NCI-H1092 (cell line): ENCODE measurements around the gene RCC2.
"Not testable (repeated sequence)": the region's sequence is repeated elsewhere in the genome, so short reads cannot be mapped to it uniquely, and the experiment has no call there.

ENCODE experiments used
- DNase-seq: peaks from one replicate; lab custom pipeline; 2025; lab: John Stamatoyannopoulos, UW

Gene RCC2

DNA sequence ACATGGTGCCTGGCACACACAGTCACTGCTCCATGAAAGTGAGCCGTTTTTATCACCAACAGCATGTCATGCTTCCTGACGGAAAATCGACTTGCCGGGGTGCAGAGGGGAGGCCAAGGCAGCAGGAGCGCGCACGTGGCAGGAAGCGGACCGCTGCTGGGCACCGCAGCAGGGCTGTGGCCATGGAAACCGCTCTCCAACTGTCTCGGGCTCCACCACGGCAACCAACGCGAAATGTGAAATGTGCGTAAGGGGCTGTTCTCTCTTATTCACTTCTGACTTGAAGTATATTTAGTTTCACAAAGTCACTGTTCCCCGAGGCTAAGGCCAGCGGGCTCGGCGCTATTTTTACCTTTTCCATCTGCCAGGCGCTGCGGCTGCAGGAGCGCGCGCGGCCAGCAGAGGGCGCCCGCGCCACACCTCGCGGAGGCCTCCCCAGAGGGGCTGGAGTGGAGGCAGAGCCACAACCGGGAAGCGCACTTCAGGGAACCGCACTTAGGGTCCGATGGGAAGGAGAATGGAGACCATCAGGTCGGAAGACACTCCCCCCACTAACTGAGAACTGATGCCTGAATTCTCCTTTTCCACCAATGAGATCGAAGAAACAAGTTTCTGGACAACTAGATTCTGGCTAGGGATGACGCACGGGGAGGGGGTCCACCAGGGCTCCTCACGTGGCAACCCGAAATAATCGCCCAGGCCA is 19.7 kb downstream of the RCC2 start:
- DNase-seq = peak; percentile 26

DNA sequence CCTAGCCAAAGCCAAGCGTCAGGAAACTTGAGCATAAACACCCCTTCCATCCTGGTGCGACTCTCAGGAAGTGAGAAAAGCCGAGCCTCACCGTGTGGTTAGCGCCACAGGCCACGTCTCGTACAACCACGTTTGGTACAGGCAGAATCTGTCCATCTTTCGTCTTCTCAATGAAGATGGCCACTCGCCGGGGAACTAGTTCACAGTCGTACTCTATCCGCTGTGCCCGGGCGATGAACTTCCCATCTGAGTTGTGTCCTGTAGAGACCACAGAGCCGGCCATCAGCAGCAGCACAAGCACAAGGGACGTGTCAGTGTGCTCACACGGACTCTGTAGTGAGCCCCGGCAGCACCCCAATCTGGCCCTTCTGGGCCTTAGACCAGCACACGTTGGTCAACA is 23.1 kb downstream of the RCC2 start:
- no peak for DNase-seq

DNA sequence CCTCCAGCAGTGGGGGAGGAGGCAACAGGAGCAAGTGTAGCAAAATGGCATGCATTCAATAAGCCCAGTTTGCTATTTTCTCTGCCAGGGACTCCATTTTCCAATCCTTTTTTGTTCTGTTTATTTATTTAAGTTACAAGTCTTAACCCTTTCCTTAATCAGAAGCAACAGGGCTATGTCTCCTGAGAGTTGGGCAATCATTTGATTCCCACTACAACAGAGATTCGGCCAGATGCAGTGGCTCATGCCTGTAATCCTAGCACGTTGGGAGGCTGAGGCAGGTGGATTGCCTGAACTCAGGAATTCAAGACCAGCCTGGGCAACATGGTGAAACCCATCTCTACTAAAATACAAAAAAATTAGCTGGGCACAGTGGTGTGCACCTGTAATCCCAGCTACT is 25.5 kb downstream of the RCC2 start:
- no peak for DNase-seq

DNA sequence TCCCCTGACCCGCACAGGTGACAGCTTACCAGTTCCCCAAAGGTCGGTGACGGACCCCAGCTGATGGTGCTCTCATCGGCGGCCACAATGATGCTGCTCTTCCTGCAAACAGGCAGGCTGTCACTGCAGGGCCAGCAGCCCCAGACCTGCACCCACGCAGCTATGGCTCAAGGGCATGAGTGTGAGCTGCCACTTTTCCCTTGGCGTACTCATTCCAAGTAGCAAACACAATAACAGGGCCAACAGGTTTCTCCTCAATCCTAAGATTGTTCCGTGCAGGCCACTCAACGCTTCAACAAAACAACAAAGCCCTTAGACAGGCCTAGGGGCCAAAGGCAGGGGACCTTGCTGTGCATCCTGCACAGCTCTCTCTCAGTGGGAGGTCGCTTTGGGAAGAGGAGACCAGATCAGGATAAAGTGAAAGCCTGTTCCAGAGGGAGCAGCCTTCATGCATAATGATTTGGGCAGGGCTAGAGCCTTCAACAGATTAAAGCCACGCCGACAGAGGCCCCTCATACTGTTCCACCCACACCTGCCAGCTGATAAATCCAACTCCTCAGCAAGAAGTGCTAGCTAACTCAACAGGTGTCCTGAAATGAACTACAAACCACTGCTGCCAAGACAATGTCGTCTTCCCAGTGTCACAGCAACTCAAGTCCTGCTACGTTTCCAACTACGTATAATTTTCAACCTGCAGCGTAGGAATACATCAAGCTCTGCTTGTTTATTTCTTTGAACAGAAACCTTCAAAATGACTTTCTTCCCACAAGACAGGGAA is 27.2 kb downstream of the RCC2 start:
- DNase-seq = no peak

DNA sequence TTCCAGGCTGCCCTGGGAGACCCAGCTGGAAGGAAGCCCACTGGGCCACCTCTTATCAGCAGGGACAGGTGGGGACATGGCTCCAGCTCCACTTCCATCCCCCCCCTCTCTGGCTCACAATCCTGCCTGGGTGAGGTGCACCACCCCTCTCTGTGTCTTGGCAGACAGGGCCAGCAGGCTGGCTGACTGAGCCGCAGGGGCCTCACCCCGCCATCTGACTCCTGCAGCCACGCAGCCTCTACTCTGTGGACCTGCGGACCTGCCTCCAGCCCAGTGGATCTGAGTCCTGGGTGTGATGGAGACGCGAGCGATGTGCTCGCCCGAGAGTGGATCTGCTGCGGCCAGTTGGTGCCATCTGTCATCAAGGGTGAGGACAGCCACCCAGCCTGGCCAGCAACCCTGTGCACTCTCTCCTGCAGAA is 30.1 kb downstream of the RCC2 start:
- no peak for DNase-seq

DNA sequence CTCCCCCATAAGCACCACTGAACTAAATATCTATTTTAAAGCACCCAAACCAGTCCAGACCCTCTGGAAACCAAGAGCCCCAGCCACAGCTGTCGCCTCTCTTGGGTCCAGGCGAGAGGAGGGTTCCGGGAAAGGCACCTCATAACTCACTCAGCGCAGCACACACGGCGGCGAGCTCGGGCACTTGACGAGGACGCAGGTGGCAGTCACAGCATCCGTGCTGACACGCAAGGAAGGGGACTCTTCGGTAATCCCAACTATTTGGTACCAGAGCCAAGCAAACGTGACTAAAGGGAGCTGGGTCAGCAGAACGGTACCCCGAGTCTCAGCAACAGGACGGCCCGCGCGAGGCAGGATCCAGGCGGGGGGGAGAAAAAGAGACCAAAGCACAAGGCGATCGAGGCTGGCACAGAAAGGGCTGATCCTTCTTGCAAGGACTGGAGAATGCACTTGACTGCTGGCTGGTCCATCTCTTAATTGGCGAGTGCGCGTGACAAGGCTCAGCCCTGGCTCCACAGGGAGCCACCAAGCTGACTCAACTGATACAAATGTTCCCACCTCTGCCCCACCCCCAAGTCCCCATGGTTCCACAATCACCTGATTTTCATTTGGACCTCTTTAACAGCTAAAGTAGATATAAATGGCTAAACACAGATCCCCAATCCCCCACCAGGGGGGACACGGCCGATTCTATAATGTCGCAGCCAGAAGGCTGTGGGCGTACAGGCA is 31.5 kb downstream of the RCC2 start:
- DNase-seq = not testable (repeated sequence)

DNA sequence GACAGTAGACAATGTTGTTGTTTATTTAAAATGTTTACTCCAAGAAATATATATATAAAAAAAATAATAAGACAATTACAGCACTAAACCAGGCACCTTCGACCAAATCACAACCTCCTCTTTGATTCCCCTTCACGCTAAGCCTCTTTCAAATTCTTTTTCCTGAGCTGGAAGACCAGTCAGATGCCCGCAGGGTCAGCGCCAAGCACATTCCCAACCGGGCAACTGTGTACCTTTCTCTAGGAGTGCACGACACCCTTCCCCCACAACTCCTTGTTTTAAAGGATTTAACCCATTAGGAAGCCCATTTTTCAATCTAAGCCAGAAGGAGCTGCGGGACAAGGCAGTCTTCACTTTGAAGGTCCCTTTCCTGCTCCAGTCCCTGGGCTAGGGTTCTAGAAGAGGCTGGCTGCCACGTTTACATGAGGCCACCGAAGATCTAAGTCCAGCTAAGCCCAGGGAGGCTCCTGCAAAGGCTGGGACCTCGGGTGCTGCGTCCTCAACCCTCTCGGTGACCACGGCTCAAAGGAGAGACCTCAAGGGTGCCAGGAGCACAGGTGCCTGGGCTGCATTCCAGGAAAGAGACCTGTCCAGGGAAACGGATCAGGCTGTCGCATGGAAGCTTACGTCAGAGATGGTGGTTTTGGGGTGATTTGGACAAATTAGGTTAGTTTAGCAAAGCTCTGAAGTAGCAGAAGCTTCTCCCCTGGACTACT is 32.6 kb downstream of the RCC2 start:
- not testable (repeated sequence) for DNase-seq

DNA sequence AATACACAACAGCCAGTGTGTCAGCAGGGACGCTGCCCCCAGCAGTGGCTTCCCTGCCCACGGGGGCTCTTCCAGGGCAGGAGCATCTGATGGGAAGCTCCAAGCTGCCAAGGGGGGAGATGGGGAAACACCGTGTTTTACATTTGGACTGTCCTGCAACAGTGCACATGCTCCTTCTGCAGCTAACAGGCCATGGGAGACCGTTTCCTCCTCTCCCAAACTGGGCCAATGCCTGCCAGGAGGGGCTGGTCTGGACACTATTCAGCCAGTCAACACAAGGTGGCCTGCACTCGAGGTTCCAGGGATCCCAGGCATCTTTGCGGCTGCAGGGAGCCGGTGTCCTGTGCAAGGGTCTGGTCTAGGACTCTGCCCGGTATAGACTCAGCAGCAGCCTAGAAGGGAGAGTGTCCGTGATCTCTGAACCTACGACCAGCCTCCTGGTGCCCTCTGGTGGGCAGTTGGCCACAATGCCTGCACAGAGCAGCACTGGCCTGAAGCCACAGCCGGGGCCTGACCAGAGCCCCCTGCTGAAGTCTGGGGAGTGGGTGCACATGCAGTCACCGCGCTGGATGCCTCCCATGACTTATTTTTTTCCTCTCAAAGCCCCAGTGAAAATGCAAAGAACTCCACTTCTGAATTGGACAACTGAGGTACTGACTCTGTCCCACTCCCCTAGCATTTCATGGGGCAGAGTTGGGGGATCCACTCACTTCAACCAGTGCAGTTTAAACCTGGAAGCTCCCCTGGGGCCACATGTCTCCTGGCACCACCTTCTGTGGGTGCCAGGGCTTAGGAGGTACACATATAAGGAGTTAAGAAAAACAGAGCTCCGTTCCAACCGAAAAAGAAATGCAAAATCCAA is 33.3 kb downstream of the RCC2 start:
- no peak for DNase-seq

DNA sequence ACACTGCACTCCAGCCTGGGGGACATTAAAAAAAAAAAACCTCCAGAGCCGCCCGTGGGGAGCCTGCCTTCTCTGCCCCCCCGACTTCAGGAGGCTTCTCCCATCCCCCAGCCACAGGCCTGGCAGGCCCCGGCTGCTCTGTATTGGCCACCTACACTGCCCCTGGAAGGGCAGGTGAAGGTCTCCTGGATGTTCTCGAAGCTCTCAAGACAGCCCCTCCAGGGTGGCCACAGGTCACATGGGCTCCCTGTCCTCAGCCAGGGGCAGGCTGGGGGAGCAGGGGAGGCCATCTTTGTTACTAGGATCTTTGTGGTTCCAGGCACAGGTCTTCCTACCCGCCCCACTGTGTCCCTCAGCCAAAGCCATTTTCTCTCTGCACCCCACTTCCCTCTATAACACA is 34.7 kb downstream of the RCC2 start:
- no peak for DNase-seq

DNA sequence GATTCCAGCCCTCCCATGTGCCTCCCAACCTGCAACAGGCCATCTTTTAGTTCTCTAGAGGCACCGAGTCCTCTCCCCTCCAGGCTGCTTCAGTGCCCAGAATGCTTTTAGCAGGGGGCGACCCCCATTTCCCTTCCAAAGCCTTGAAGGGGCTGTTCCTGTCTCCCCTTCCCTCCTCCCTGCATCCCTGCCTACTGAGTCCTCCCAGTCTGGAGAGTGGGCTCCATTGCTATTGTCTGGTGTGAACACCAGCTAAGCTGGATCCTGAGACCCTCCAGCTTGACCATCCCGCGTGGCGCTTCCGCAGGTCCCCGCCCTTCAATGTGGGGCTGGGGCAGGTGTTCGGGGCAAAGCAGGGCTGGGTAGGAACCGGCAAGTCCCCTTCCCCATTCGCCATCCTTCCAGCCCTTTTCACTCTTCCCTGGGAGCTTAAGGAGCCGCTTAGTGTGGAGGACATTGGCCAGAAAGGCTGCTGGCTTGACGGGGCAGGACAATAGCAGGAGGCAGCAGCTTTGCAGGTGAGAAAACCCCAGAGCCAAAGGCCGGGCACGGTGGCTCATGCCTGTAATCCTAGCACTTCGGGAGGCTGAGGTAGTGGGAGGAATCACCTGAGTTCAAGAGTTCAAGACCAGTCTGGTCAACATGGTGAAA is 35.3 kb downstream of the RCC2 start:
- no peak for DNase-seq

DNA sequence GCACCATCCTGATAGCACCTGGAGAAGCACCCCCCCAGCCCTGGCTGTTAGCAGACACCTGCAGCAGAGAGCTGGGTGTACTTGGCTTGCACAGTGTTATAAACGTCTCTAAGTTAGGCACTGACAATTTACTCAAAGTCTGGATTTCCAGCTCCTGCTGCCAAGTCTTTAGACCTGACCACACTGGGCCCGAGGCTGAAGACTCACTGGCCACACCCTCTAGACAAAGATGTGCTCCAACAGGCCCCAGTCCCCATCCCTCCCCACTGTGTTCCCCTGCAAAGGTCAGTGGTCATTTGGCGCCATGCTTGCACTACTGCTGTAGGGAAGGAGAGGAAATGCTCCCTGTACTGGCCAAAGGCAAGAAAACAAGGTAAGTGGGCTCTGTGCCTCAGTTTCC is 36.4 kb downstream of the RCC2 start:
- no peak for DNase-seq

DNA sequence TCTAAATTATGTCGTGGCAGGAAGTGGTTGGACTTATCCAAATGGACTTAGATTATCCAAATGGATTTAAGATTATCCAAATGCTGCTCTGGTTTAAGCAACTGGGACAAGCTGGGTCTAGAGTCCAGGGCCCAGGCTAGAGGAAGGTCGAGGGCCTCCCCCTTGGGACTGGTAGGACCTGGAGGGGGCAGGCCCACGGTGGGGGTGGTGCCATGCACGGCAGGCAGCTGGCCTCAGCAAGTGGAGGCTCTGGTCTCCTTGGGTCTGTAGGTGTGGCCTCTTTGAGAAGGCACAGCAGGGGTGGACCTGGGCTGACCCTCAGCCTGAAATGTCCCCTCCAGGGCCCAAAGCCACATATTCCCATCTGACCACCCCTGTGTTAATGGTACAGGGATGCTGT is 37.6 kb downstream of the RCC2 start:
- DNase-seq = no peak

DNA sequence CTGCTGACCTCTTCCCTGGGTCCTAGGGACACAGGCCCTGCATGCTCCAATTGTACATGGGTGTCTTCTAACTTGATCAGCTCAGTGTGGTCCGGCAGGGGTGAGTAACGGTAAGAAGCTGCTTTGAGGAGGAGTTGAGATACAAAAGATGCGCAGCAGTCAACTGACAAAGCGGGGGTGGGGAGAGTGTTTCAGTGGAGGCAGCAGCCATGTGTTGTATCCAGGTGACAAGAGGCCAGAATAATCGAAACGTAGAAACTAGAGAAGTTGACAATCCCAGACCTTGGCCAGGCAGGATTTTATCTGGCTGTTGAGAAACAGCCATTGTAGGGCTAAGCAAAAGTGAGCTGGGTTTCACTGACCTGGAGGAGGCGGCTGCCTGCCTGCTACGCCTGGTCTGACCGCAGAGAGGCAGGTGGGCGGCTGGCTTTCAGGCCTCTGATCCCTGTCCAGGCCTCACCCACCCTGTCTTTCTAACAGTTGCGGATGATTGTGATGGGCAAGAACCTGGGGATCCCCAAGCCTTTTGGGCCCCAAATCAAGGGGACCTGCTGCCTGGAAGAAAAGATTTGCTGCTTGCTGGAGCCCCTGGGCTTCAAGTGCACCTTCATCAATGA is 38.6 kb downstream of the RCC2 start:
- no peak for DNase-seq

DNA sequence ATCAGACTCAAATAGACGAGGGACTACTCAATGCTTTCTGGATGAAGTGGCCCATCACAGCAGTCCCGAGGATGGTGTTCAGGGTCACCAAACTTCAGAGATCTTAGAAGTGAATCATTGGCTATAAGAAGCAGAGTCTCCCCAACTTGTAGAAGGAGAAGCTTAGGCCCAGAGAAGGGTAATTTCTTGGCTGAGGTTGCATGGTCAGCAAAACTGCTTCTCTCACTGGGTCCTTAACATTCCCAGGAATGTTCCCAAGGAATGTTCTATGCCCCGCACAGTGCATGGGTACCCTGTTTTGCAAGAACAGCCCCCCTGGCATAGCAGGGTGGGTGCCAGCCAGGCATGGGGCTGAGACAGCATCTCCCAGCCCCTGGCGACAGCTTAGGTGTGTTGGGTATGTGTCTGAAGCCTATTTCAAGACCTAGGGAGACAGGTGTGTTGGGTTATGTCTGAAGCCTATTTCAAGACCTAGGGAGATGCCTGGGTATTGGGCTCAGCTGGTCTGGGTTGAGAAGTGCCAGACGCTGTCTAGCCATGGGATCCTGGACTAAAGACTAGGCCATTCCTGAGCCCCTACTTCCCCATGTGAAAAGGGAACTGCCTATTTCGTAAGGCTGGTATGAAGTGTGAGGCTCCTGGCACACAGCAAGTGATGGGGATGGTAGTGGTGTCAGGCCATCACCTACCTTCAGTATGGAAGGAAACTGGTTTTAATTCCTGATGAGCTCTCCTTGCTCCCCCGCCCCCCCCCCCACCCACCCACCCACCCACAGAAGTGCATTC is 41.4 kb downstream of the RCC2 start:
- DNase-seq = no peak

DNA sequence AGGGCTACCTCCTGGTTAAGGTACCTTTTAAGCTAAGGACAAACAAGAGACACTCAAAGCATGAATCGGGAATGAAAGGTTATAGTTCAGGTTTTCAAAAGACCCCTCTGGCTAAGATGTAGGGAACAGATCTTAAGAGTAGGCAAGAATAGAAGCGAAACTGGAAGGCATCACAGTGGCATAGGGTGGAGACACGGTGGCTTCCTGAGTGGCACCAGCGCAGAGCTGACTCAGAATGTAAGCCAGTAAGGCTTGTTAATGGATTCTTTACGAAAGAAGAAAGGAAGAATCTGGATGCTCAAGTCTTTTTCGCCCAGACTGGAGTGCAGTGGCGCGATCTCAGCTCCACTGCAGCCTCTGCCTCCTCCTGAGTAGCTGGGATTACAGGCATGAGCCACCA is 46.2 kb downstream of the RCC2 start:
- no peak for DNase-seq

DNA sequence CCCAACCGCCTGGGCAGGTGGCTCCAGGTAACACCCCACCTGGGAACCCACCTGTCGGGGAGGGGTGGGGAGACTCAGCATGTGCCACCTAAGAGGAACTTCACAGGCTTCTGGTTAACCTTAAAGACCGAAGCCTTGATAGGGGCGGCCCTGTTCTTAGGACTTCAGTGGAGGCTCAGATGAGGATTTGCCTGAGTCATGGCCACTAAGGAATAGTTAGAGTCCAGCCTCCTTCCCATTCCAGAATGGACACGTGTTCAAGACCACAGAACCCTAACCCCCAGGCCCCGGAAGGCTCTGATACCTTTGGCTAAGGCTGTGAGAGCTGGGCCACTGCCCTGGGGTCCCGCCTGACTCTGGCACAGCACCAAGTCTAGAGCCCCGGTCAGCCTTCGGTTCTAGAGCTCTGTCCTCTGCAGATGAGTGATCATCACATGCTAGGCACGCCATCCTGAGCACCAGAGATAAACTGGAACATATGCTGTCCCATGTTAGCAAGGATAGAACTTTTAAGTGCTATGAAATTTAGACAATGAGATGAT is 47.2 kb downstream of the RCC2 start:
- DNase-seq = no peak

DNA sequence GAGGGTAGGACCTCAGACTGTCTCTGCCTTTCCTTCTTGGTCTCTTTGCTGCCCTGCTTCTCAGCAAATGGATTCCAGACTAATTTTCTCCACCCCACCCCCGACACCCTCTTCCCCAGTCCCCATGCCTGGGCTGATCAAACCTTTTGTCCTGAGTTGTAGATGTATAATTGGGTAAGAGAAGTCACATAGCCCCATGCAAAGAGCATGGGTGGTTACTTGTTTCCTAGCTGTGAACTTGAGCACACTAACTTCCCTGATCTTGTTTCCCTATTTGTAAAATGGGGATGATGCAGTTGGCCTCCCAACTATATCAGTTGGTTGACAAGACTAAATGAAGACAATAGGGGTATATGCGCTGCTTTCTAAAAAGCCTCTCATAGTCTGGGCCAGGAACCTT is 58.3 kb downstream of the RCC2 start:
- DNase-seq = no peak

DNA sequence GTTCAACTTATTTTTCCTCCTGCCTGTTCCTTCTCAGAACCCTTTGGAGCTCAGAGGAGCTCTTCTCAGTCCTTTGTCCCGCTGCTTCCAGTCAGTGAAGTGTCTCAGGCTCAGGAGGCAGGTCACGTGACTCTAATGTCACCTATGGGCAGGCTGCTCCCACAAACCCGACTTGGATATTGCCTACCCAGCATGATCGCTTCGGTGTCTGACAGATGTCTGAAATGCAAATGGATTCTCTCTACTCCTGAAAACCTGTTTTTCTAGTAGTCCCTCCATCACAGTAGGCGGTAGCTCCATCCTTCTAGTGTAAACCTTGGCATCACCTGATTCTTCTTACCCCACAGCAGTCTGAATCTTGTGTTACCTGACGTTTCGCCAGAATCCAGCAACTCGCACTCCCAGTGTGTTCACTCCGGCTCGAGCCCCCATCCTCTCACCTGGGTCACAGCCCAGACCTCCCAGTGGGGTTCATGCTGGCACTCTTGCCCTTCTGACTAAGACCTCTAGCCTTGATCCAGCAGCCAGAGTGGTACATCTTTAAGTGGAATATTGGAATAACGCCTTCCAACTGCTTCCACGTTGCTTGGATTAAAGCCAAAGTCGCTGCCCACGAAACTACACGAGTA is 62.0 kb downstream of the RCC2 start:
- DNase-seq = no peak

DNA sequence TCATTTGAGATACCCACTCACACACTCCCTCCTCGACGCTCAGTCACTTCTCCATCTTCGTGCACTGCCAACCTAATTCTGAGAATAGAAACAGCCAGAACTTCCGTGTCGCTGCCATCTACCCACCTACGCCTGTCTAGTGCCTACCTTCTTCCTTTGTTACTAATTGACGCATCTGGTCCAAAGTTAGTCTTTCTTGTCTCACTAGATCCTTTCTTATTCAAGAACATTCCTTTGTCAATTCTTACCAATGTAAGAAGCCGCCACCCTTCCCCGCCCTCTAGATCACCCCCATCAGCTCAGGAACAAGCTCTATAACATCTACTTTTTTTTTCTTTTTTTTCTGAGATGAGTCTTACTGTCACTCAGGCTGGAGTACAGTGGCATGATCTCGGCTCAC is 63.8 kb downstream of the RCC2 start:
- DNase-seq = no peak
